Measurements from ENCODE around the gene PTPN11. TPM values are rescaled to one million over a fixed set of nuclear protein-coding genes. Genes with fewer than 3 reads are reported as not detected.

Gene PTPN11
- total and polyA plus RNA-seq, 10 of the 15 experiments (the other 5 are each of a cell fraction or from before 2014, with no cell fraction given), result 14.6 to 85.2 (median 58.6) TPM

DNA sequence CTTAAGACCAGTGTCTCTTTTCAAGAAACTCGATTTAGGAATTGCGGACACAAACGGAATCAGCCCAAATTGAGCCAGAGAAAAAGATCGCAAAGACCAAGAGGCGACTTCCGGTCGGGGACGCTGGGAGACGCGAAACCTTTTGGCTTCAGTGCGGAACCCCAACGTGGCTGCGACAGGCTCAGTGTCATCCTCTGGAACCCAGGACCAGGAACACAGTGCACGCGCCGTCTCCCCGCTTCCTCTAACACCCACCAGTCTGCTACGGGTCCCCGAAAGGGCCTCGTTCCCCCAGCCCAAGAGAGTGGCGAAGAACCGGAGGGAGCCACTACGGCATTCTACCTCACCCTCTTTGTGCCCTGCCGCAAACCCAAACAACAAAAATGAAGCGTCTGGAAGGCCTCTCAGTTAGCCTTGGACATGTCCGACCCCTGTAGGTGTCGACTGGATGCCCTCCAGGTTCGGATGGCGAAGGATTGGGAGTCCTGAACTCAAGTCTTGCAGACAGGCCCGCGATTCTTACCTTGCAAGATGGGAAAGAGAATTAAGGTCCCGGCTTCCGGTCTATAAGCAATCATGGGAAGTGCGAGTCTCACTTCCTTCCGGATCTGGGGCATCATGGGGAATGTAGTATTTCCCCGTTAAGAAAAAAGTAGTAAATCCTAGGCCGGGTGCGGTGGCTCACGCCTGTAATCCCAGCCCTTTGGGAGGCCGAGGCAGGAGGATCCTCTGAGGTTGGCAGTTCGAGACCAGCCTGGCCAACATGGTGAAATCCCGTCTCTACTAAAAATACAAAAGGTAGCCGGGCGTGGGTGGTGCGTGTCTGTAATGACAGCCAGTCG, 9.5 kb upstream of the PTPN11 start, which contains the start of gene RPL6 (continued):
- TF ChIP-seq, protein P1, sequence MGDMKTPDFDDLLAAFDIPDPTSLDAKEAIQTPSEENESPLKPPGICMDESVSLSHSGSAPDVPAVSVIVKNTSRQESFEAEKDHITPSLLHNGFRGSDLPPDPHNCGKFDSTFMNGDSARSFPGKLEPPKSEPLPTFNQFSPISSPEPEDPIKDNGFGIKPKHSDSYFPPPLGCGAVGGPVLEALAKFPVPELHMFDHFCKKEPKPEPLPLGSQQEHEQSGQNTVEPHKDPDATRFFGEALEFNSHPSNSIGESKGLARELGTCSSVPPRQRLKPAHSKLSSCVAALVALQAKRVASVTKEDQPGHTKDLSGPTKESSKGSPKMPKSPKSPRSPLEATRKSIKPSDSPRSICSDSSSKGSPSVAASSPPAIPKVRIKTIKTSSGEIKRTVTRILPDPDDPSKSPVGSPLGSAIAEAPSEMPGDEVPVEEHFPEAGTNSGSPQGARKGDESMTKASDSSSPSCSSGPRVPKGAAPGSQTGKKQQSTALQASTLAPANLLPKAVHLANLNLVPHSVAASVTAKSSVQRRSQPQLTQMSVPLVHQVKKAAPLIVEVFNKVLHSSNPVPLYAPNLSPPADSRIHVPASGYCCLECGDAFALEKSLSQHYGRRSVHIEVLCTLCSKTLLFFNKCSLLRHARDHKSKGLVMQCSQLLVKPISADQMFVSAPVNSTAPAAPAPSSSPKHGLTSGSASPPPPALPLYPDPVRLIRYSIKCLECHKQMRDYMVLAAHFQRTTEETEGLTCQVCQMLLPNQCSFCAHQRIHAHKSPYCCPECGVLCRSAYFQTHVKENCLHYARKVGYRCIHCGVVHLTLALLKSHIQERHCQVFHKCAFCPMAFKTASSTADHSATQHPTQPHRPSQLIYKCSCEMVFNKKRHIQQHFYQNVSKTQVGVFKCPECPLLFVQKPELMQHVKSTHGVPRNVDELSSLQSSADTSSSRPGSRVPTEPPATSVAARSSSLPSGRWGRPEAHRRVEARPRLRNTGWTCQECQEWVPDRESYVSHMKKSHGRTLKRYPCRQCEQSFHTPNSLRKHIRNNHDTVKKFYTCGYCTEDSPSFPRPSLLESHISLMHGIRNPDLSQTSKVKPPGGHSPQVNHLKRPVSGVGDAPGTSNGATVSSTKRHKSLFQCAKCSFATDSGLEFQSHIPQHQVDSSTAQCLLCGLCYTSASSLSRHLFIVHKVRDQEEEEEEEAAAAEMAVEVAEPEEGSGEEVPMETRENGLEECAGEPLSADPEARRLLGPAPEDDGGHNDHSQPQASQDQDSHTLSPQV (IDR thresholded peaks at IDR 0.05), result no peak
- peak; percentile 72 for TF ChIP-seq ZNF384 (IDR thresholded peaks at IDR 0.05; ENCODE audit: borderline replicate concordance, low read depth, low read length)
- peak; percentile 92 for TF ChIP-seq ZBED1 (IDR thresholded peaks at IDR 0.05; ENCODE audit: borderline replicate concordance)
- TF ChIP-seq KLF5 (IDR thresholded peaks at IDR 0.05; ENCODE audit: partially characterized antibody), result peak; percentile 32
- peak; percentile 51 for TF ChIP-seq HDAC6 (IDR thresholded peaks at IDR 0.05; ENCODE audit: unreplicated experiment)
- peak; percentile 83 for TF ChIP-seq ZSCAN29 (IDR thresholded peaks at IDR 0.05)
- TF ChIP-seq, protein P2, sequence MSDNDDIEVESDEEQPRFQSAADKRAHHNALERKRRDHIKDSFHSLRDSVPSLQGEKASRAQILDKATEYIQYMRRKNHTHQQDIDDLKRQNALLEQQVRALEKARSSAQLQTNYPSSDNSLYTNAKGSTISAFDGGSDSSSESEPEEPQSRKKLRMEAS (IDR thresholded peaks at IDR 0.05; ENCODE audit: low read depth, low read length), result peak; percentile 41; the same call in 1 of the 2 replicates
- peak; percentile 91; the same call in 1 of the 2 replicates for TF ChIP-seq LARP7 (IDR thresholded peaks at IDR 0.05)
- no peak for TF ChIP-seq BMI1 (IDR thresholded peaks at IDR 0.05; ENCODE audit: borderline replicate concordance)
- TF ChIP-seq POLR2A (IDR thresholded peaks at IDR 0.05; ENCODE audit: low read depth, low read length), result peak; percentile 94
- TF ChIP-seq IRF4 (IDR thresholded peaks at IDR 0.05; ENCODE audit: low read depth, low read length), result peak; percentile 66; the same call in 1 of the 2 replicates
- TF ChIP-seq, protein P3, sequence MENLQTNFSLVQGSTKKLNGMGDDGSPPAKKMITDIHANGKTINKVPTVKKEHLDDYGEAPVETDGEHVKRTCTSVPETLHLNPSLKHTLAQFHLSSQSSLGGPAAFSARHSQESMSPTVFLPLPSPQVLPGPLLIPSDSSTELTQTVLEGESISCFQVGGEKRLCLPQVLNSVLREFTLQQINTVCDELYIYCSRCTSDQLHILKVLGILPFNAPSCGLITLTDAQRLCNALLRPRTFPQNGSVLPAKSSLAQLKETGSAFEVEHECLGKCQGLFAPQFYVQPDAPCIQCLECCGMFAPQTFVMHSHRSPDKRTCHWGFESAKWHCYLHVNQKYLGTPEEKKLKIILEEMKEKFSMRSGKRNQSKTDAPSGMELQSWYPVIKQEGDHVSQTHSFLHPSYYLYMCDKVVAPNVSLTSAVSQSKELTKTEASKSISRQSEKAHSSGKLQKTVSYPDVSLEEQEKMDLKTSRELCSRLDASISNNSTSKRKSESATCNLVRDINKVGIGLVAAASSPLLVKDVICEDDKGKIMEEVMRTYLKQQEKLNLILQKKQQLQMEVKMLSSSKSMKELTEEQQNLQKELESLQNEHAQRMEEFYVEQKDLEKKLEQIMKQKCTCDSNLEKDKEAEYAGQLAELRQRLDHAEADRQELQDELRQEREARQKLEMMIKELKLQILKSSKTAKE (IDR thresholded peaks at IDR 0.05; ENCODE audit: low read depth, poor library complexity, severe bottlenecking), result peak; percentile 68
- TF ChIP-seq MYB (IDR thresholded peaks at IDR 0.05; ENCODE audit: borderline replicate concordance, low read depth, low read length), result 0 out of 2 replicates have a peak, but pooled peaks have one; percentile 33
- TF ChIP-seq TCF12 (IDR thresholded peaks at IDR 0.05; ENCODE audit: low read depth, low read length), result peak; percentile 66; the same call in 1 of the 2 replicates
- TF ChIP-seq DPF2 (IDR thresholded peaks at IDR 0.05), result 0 out of 2 replicates have a peak, but pooled peaks have one; percentile 60
- TF ChIP-seq SIN3A (IDR thresholded peaks at IDR 0.05; ENCODE audit: low read depth, low read length), result peak; percentile 75; the same call in 1 of the 2 replicates
- TF ChIP-seq TARDBP (IDR thresholded peaks at IDR 0.05; ENCODE audit: borderline replicate concordance), result peak; percentile 18; the same call in 1 of the 2 replicates
- TF ChIP-seq ETV6 (conservative IDR thresholded peaks at IDR 0.05 in 1 of 2, IDR thresholded peaks at IDR 0.05 in 1 of 2; ENCODE audit: borderline replicate concordance in 1 of 2, low read depth in 1 of 2), result peak; percentile 64 to 94; a peak in 2 of 4 replicates
- no peak for TF ChIP-seq NRF1 (conservative IDR thresholded peaks at IDR 0.05; ENCODE audit: low read depth, low read length)
- TF ChIP-seq NR2C2 (IDR thresholded peaks at IDR 0.05; ENCODE audit: borderline replicate concordance, control insufficient read depth, insufficient read length, low read depth), result no peak
- peak; percentile 98 for TF ChIP-seq MYC (IDR thresholded peaks at IDR 0.05; ENCODE audit: insufficient read depth, insufficient read length, insufficient replicate concordance, low read length, severe bottlenecking)
- no peak for TF ChIP-seq ZNF217 (IDR thresholded peaks at IDR 0.05)
- TF ChIP-seq HDGF (IDR thresholded peaks at IDR 0.05), result no peak

Data from GM12878 (cell line).